PC-9 (cell line): ENCODE measurements around the gene TRIP12.

Experiments
- EZH2 ChIP-seq: fragments of 200-600 bp; sonication (generic); IDR thresholded peaks from 2 replicates; pipeline ENCODE4 v1.8.0; 2017; ENCODE audit warnings: antibody characterized with exemption, low read depth
- TF ChIP-seq, protein P1 (sequence below): fragments of 200-600 bp; sonication (generic); conservative IDR thresholded peaks from 2 replicates; pipeline ENCODE4 v1.6.1; 2017; ENCODE audit warnings: mixed run types, antibody characterized with exemption, mild to moderate bottlenecking, moderate library complexity

GRCh38 chr2:229873123-229873581, 48.7 kb downstream of the TRIP12 start:
- TF ChIP-seq, protein P1, sequence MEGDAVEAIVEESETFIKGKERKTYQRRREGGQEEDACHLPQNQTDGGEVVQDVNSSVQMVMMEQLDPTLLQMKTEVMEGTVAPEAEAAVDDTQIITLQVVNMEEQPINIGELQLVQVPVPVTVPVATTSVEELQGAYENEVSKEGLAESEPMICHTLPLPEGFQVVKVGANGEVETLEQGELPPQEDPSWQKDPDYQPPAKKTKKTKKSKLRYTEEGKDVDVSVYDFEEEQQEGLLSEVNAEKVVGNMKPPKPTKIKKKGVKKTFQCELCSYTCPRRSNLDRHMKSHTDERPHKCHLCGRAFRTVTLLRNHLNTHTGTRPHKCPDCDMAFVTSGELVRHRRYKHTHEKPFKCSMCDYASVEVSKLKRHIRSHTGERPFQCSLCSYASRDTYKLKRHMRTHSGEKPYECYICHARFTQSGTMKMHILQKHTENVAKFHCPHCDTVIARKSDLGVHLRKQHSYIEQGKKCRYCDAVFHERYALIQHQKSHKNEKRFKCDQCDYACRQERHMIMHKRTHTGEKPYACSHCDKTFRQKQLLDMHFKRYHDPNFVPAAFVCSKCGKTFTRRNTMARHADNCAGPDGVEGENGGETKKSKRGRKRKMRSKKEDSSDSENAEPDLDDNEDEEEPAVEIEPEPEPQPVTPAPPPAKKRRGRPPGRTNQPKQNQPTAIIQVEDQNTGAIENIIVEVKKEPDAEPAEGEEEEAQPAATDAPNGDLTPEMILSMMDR, result no peak
- no peak for TF ChIP-seq EZH2
